Colonic mucosa (tissue), 4 donors: ENCODE measurements around the gene HSPB6. TPM values are rescaled to one million over a fixed set of nuclear protein-coding genes. Genes with fewer than 3 reads are reported as not detected.

Experiments
- DNase-seq: peaks from one replicate; pipeline ENCODE4 v3.0.0-alpha.2; 2020
- H3K27ac ChIP-seq: fragments of 200-600 bp; one replicate; pipeline ENCODE4 v1.8.0; 2021
- H3K27me3 ChIP-seq: fragments of 200-600 bp; one replicate; pipeline ENCODE4 v1.8.0; 2021
- H3K36me3 ChIP-seq: fragments of 200-600 bp; one replicate; pipeline ENCODE4 v1.8.0; 2021
- H3K4me1 ChIP-seq: fragments of 200-600 bp; one replicate; pipeline ENCODE4 v1.8.0; 2021; ENCODE audit warnings: mild to moderate bottlenecking
- H3K4me3 ChIP-seq: fragments of 200-600 bp; one replicate; pipeline ENCODE4 v1.8.0; 2021
- H3K9ac ChIP-seq, 2 donors: one replicate each; pipeline ENCODE4 v1.7.0; 2013; ENCODE audit warnings: control low read depth in 2 of 2, low read depth in 2 of 2, low read length in 2 of 2
- H3K9me3 ChIP-seq: fragments of 200-600 bp; one replicate; pipeline ENCODE4 v1.8.0; 2021
- CTCF ChIP-seq: fragments of 200-600 bp; IDR thresholded peaks from one replicate; pipeline ENCODE4 v1.8.0; 2022; ENCODE audit warnings: antibody characterized with exemption, mild to moderate bottlenecking
- intact Hi-C: fragments of 100-400 bp; cut with DNase I; formaldehyde crosslinking; loops from one replicate; pipeline ENCODE4 v1.14.1; 2022
- total RNA-seq, 2 donors: library from RNA; stranded (reverse); fragmentation: NEBNext Ultra II Directional in 1 of 2; extraction: Animal tissue kit (Norgen Biotek cat#: 25700) in 1 of 2; gene quantifications; one replicate each; pipeline ENCODE4 v1.2.1, GENCODE V29; 2021
- donor health status: healthy.
- donor health status: DM: no; HTN: no; CAD: no.
- donor health status: DM: no; HTN: no; CAD: no.

HSPB6 gene
- total RNA-seq, 2 donors from 2014 or later: 6.3 to 23.6 TPM

- Histone ChIP-seq H3K9me3 (no peaks in the 10 kb centered on the region), H3K4me1 (peaks cover 10% of the 10 kb centered on the region), H3K4me3 (no peak overlapping the region), H3K9ac (no peak overlapping the region), H3K27me3 (no peaks in the 10 kb centered on the region), H3K36me3 (peaks cover 39% of the 10 kb centered on the region), H3K27ac (no peak overlapping the region)
- intact Hi-C loops: no loop called here
- no peak for TF ChIP-seq CTCF
- DNase-seq: no peak
Observed at GRCh38 chr19:35723671-35724070, 33.2 kb downstream of the HSPB6 start.

GRCh38 chr19:35722897-35723296, 33.9 kb downstream of the HSPB6 start:
- peaks cover 38% of the 10 kb centered on the region for H3K36me3 ChIP-seq

GRCh38 chr19:35722461-35722860, 34.4 kb downstream of the HSPB6 start:
- Histone ChIP-seq H3K4me3 (no peak overlapping the region), H3K27ac (no peak overlapping the region), H3K27me3 (no peaks in the 10 kb centered on the region), H3K36me3 (peaks cover 34% of the 10 kb centered on the region), H3K9me3 (no peaks in the 10 kb centered on the region), H3K9ac (no peak overlapping the region), H3K4me1 (peaks cover 10% of the 10 kb centered on the region)
- DNase-seq: no peak
- no peak for TF ChIP-seq CTCF
- intact Hi-C loops: no loop called here

More at GRCh38 chr19:35722897-35723296, 33.9 kb downstream of the HSPB6 start:
- no peak for DNase-seq
- H3K4me3 ChIP-seq: no peak overlapping the region
- H3K9me3 ChIP-seq: no peaks in the 10 kb centered on the region
- intact Hi-C loops: no loop called here
- H3K27me3 ChIP-seq: no peaks in the 10 kb centered on the region
- H3K27ac ChIP-seq: no peak overlapping the region
- TF ChIP-seq CTCF: no peak
- H3K9ac ChIP-seq: no peak overlapping the region
- peaks cover 10% of the 10 kb centered on the region for H3K4me1 ChIP-seq

GRCh38 chr19:35721374-35721773, 35.5 kb downstream of the HSPB6 start:
- TF ChIP-seq CTCF: no peak
- intact Hi-C loops: no loop called here
- H3K9ac ChIP-seq: no peak overlapping the region
- H3K27me3 ChIP-seq: no peaks in the 10 kb centered on the region
- H3K36me3 ChIP-seq: peaks cover 27% of the 10 kb centered on the region
- no peak overlapping the region for H3K27ac ChIP-seq
- H3K9me3 ChIP-seq: no peaks in the 10 kb centered on the region
- DNase-seq: no peak
- peaks cover 10% of the 10 kb centered on the region for H3K4me1 ChIP-seq
- H3K4me3 ChIP-seq: no peak overlapping the region

GRCh38 chr19:35720648-35721047, 36.2 kb downstream of the HSPB6 start:
- Histone ChIP-seq H3K9ac (no peak overlapping the region), H3K27me3 (no peaks in the 10 kb centered on the region), H3K4me1 (peaks cover 14% of the 10 kb centered on the region), H3K36me3 (peaks cover 19% of the 10 kb centered on the region), H3K4me3 (no peak overlapping the region), H3K9me3 (no peaks in the 10 kb centered on the region), H3K27ac (no peak overlapping the region)
- DNase-seq: no peak
- intact Hi-C loops: no loop called here
- TF ChIP-seq CTCF: no peak

- Histone ChIP-seq H3K4me1 (peaks cover 18% of the 10 kb centered on the region), H3K27me3 (no peaks in the 10 kb centered on the region), H3K36me3 (peaks cover 14% of the 10 kb centered on the region), H3K27ac (no peak overlapping the region), H3K9ac (no peak overlapping the region), H3K4me3 (no peak overlapping the region), H3K9me3 (no peaks in the 10 kb centered on the region)
- TF ChIP-seq CTCF: no peak
- DNase-seq: no peak
- intact Hi-C loops: no loop called here
Observed at GRCh38 chr19:35720163-35720524, 36.7 kb downstream of the HSPB6 start.
